GM21786 (cell line): ENCODE results near the gene KNG1.
"Not testable (repeated sequence)": the region's sequence is repeated elsewhere in the genome, so short reads cannot be mapped to it uniquely, and the experiment has no call there.

Experiments used
- ATAC-seq: cut with Tn5 transposase; IDR thresholded peaks from one replicate; pipeline ENCODE4 v1.9.1; 2021; ENCODE audit not compliant: unreplicated experiment

KNG1 gene

GRCh38 chr3:186708983-186709679 lies 8.0 kb upstream of the KNG1 start:
- no peak for ATAC-seq

GRCh38 chr3:186710694-186711093 lies 6.5 kb upstream of the KNG1 start:
- not testable (repeated sequence) for ATAC-seq

GRCh38 chr3:186713499-186713898 lies 3.7 kb upstream of the KNG1 start:
- ATAC-seq: no peak

GRCh38 chr3:186719945-186720739 lies 3.0 kb downstream of the KNG1 start:
- ATAC-seq: no peak

GRCh38 chr3:186722457-186722856 lies 5.3 kb downstream of the KNG1 start:
- ATAC-seq: no peak

- ATAC-seq: no peak
These were observed 7.8 kb downstream of the KNG1 start for GRCh38 chr3:186724911-186725310.

- no peak for ATAC-seq
These were observed 15.1 kb downstream of the KNG1 start for GRCh38 chr3:186732169-186732766.

- ATAC-seq: no peak
These were observed 25.6 kb downstream of the KNG1 start for GRCh38 chr3:186742618-186743380.

- ATAC-seq: no peak
These were observed 26.5 kb downstream of the KNG1 start for GRCh38 chr3:186743666-186744065.

GRCh38 chr3:186746008-186746407 lies 28.8 kb downstream of the KNG1 start:
- no peak for ATAC-seq

GRCh38 chr3:186750316-186750715 lies 33.2 kb downstream of the KNG1 start:
- ATAC-seq: no peak

GRCh38 chr3:186751480-186751879 lies 34.3 kb downstream of the KNG1 start:
- no peak for ATAC-seq

- no peak for ATAC-seq
These were observed 36.8 kb downstream of the KNG1 start for GRCh38 chr3:186754006-186754405.

- ATAC-seq: no peak
These were observed 37.7 kb downstream of the KNG1 start for GRCh38 chr3:186754871-186755270.

GRCh38 chr3:186757214-186757613 lies 40.1 kb downstream of the KNG1 start:
- no peak for ATAC-seq

GRCh38 chr3:186757686-186758220 lies 40.6 kb downstream of the KNG1 start:
- no peak for ATAC-seq

- no peak for ATAC-seq
These were observed 42.2 kb downstream of the KNG1 start for GRCh38 chr3:186759231-186759930.

GRCh38 chr3:186760141-186760833 lies 43.1 kb downstream of the KNG1 start:
- no peak for ATAC-seq

- ATAC-seq: no peak
These were observed 43.8 kb downstream of the KNG1 start for GRCh38 chr3:186760897-186761447.
